Sigmoid colon (tissue), 4 donors: ENCODE results near the gene MROH7.

Experiments
- CTCF ChIP-seq, 4 experiments: fragments of 450-650 bp in 3 of 4; fragments of 200-600 bp in 1 of 4; IDR thresholded peaks; one replicate each; pipeline ENCODE4 v1.5.1; 2016 to 2019; ENCODE audit warnings: antibody characterized with exemption in 4 of 4, mild to moderate bottlenecking in 3 of 4, moderate library complexity in 2 of 4
- POLR2AphosphoS5 ChIP-seq, 4 donors: sonication (generic); formaldehyde crosslinking; IDR thresholded peaks; one replicate each; pipeline ENCODE4 v1.6.1; 2017; ENCODE audit warnings: antibody characterized with exemption in 4 of 4

DNA sequence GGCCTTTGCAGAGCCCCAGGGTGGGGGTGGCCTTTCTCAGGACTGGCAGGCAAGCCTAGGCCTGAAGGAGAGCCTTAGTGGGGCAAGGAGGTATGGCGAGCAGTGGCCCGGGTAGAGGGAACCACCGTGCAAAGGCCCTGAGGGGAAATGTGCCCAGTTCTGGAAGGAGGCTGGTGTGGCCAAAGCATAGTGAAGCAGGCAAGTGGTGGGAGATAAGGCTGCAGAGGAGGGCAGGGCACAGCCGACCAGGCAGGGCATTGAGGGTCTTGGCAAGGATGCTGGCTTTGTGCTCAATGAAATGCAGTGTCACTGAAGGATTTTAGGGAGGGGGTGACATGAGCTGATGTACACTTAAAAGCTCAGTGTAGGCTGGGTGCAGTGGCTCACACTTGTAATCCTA is 22.8 kb downstream of the MROH7 start:
- TF ChIP-seq POLR2AphosphoS5 (IDR thresholded peaks at IDR 0.05) = no peak
- no peak for TF ChIP-seq CTCF (IDR thresholded peaks at IDR 0.05)
